Glomerular endothelial cell (primary cell): ENCODE results near the gene EFNA3. TPM values are rescaled to one million over a fixed set of nuclear protein-coding genes. Genes with fewer than 3 reads are reported as not detected.
"Not testable (repeated sequence)": the region's sequence is repeated elsewhere in the genome, so short reads cannot be mapped to it uniquely, and the experiment has no call there.

ENCODE experiments used
- DNase-seq: peaks from one replicate; pipeline ENCODE4 v3.0.0-alpha.2; 2011; ENCODE audit warnings: low read depth, low spot score; ENCODE audit errors: extremely low read depth
- total RNA-seq: library from RNA; depleted of rRNA; stranded (reverse); fragments of >200 nt; gene quantifications from 2 replicates; pipeline ENCODE4 v1.2.3, GENCODE V29; 2015

EFNA3 gene
- total RNA-seq, 1 donor from 2014 or later: 4.0 TPM

DNA sequence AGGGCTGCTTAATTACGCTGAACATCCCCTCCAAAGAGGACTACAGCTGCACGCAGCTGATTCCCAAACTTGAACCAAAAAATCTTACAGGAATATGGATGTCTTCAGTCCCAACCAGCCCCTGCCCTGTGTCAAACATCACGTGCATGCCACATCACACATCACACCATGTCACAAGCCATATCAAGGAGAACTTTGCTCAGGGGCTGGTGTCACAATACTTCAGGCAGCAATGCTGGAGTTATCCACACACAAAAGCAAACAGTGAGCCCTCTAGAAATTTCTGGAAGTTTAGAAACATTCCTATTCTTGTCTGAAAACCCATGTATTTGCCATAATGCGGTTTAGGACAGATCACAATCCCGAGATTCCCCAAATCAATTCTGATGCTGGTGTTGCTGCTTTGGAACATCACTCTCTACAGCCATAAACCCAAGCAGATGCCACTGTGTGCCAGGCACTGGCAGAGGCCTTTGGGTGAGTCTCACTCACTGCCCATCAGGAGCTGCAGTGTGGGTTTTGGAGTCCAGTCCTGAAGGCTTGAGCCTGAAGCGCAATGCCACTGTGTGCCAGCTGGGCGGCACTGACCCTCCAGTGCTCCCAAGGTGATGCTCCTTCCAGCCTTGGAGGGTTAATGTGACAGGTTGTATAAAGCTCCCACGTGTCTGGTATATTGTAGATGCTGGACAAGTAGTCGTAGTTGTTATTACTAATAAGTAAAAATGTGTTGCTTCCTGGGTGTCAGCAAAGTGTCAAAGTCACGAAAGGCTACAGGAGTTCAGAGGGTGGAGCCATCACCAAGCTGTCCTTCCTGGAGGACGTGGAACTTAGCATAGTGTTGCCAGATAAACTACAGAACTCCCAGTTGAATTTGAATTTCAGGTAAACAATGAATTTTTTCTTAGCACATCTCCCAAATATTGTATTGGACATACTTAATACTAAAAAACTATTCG is 28.9 kb downstream of the EFNA3 start:
- no peak for DNase-seq

DNA sequence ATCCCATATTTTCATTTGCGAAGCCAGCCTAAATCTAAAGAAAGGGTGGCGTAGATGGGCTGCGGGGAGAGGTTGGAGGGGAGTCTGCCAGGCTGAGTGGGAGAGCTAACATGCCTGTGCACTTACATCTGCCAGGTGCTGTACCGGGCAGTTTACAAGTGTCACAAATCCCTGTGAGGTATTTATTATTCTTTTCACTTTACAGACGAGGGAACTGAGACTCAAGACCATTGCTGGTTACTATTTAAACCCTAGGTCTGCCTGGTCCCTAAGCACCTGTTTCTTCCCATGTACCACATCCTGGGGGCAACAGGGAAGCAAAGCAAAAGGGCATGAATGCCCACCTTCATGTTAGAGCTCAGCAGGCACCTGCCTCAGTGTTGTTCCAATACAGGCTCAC is 29.7 kb downstream of the EFNA3 start:
- DNase-seq: no peak

DNA sequence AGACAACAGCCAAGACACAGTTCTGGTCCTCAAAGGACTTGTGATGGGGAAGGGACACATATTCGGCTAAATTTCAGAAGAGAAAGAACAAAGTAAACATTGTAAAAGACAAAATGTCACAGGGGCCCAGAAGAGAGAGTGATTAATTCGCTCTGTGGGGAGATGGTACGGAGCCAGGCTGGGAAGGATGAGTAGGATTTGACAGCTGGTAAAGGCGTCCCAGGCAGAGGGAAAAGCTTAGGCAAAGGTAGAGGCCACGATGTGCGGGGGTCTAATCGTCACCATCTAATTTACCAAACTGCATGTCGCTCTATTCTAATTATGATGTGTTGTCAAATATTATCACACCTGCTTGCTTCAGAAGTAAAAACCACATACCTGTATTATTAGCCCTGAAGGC is 31.7 kb downstream of the EFNA3 start:
- DNase-seq: no peak

DNA sequence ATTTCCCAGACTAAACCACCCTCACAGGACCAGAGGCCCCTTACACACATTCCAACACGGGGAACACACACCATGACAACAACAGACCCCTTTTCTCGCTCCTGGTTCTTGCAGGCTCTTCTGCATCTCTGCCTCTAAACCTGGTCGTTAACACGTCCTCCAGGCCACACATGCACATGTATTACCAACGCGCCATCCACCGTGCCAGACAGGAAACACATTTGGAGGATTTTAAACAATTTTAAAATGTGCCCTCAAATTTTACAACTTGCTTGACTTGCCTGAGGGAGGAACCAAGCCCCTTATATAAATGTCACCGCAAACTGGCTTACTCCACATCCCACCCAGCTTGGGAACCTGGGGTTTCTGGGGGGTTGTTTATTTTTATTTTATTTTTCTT is 32.2 kb downstream of the EFNA3 start:
- no peak for DNase-seq

DNA sequence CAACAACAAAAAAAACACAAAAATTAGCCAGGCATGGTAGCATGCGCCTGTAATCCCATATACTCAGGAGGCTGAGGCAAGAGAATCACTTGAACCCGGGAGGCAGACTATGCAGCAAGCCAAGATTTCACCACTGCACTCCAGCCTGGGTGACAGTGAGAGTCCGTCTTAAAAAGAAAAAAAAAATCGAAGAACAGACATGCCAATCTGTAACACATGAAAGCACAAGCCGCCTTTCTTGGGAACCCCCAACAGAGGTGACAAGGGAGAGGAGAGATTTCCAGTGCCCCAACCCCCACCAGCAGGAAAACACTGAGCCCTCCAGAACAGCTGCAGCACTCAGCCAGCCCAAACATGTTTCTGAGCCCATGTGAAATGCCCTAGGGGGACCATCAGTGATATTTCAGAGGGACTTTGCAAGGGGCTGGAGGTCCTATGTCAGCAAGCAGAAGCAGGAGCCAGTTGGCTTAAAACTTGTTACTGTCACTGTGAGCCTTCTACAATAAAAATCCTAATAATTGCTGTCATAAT is 34.9 kb downstream of the EFNA3 start:
- DNase-seq: no peak

DNA sequence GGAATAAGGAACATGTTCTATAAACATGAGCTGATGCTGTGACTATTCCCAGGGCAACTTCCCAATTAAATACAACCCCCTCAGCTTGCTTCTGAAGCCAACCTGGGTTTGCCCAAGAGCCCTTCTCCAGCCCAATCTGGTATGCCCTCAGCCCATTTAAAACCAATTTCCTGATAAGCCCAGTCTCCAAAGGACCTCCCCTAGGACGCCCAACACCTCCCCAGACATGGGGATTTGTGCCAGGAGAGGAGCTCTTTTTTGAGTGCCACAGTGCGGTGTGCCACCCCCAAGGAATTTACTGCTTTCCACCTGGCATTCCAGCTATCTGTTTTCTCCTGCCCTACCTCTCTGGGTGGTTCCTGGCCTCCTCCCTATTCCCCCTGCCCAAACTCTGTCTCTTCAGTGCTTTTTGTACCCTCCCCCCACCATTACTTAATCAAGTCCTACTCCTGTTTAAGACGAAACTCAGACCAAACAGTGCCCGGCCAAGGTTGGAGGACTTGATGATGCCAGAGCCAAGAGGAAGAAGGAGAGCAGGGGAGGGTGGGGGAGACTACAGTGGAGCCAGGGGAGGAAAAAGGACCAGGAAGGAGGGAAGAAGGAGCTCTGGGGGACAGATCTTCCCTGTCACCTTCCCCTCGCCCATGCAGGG is 37.6 kb downstream of the EFNA3 start:
- DNase-seq: no peak

DNA sequence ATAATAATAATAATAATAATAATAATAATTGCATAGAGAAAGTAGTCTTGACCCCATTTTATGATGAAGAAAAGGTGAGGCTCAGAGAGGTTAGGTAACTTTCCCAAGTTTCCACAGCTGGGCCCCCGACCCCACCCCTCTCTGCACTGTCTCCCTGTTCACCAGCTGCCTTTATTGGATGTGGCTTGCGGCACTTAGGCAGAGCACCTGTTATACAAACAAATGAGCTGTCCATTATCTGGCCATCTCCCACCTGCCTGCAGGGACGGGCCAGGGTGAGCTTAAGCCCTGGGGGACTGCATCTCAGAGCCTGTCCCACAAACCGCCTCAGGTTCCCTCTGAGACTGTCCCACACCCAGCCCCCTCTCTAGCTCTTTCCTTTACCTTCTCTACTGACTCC is 39.0 kb downstream of the EFNA3 start:
- no peak for DNase-seq

DNA sequence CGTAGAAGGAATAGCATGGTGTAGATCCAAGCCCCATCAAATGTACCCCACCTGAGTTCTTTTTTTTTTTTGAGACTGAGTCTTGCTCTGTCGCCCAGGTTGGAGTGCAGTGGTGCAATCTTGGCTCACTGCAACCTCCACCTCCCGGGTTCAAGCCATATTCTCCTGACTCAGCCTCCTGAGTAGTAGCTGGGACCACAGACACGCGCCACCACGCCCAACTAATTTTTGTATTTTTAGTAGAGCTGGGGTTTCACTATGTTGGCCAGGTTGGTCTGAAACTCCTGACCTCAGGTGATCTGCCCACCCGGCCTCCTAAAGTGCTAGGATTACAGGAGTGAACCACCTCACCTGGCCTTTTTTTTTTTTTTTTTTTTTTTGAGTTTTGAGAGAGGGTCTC is 39.5 kb downstream of the EFNA3 start:
- not testable (repeated sequence) for DNase-seq

DNA sequence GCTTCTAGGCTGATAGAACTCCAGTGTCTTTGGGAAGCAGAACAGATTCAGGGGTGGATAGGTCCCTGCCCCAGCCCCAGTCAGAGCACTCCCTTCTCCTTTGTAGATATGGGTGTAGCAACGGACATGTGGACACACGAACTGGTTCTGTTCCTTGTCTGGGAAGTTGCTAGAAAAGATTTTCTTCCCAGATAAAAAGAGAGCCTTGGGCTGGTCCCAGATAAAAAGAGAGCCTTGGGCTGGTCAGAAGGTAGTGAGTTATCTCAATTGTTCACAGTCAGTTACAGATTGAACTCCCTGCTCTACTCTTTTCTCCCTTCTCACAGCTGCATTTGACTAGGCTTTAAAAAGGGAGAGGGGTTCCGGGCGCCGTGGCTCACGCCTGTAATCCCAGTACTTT is 41.6 kb downstream of the EFNA3 start:
- no peak for DNase-seq

DNA sequence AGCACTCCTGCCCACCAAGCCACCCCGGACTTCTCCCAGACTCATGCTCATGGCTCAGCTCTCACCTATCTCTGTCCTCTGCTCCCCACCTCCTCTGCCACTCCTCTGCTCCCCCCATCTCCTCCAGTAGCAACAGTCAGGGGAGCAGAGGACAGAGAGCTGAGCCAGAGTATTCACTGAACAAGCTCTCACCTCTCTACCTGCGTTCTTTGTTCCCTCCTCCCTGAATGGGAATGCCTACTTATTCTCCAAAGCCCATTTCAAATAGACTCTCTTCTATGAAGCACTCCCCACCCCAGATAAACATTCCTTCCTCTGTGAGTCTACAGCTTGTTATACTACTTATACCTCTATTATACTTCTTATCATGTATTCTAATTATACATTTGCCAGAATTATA is 42.6 kb downstream of the EFNA3 start:
- DNase-seq: no peak

DNA sequence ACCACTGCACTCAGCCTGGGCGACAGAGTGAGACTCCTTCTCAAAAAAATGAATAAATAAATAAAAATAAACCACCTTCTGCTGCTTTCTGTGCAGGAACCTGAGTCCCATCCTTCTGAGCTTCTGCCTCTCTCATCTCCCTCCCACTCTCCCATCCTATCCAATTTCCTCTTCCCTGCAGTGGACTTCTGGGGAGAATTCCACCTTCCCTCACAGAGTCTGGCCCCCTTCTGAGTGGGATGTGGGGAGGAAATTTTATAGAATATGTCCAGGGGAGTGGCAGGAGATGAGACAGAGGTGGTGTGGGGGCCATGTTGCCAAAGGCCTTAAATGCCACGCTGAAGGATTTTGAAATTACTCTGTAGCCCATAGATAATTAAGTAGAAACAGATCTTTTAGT is 43.7 kb downstream of the EFNA3 start:
- DNase-seq: no peak

DNA sequence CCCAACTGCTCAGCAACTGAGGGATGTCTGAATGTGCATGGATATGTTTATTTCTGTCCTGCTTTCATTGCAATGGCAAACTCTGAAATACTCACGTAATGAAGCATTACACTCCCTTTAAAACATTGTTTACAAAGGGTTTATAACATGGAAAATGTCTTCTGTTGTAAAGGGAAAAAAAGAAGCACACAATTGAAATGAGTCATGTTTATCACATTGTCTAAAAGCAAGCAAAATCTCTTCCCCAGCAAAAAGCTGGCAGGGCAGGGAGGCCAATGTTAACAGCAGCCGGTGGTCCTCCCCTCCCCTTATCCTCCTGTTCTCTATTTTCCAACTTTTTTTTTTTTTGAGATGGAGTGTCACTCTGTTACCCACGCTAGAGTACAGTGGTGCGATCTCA is 45.2 kb downstream of the EFNA3 start:
- DNase-seq: no peak

DNA sequence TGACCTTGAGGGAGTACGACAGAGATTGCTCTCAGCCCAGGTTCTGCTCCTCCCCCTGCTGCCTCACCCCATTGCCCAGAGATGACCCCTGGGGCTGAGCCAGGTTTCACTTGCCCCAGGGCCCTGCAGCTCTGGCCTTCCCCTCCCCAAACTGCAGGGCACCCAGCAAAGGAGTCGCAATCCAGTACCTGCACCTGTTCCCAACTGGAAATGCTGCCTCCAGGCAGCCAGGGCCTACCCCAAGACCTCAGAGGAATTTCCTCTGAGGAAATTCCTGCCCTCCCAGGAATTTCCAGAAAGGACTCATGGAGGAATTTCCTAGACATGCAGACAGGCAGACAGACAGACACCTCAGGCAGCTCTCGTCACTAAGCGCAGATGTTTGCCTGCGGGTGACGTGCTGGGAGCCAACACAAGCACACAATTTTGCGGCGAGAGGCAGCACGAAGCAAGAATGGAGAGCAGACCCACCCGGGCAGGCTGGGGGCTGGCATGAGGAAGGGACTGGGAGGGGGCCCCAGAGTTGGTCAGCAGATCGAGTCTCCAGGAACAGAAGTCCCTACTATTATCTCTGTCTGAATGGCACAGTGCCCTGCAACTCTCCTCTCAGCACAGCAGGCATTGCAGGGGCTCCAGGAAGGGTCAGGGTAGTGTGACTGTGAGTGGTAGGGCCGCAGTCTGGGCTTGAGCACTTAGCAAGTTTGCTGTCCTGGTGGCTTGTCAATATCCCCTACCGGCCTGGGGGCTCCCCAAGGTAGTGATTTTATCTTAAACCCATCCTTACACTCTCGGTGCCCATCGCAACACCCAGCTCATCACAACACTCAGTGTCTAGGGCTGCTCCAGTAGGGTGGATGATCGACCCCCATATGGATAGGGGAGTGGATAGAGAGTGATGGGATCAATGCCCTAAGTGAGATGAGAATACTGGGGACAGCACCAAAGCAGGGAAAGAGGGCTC is 46.1 kb downstream of the EFNA3 start:
- DNase-seq: no peak

DNA sequence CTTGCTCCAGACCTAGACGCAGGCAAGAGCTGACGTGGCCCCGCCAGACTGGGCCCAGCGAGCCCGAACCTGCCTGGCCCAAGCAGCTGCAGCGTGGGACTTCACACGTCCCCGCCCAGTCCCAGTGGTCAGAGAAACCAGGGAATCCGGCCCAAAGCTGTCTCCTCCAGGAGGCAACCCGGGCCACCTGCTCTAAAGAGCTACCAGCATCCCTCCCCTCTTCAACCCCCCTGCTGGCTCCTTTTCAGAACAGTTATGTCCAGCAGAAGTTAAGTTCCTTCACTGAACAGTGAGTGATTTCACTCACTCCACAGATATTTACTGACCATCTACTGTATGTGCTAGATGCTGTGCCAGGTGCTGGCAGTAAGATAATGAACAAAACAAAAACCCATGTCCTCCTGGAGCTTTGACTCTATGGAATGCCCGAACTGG is 46.9 kb downstream of the EFNA3 start:
- no peak for DNase-seq

DNA sequence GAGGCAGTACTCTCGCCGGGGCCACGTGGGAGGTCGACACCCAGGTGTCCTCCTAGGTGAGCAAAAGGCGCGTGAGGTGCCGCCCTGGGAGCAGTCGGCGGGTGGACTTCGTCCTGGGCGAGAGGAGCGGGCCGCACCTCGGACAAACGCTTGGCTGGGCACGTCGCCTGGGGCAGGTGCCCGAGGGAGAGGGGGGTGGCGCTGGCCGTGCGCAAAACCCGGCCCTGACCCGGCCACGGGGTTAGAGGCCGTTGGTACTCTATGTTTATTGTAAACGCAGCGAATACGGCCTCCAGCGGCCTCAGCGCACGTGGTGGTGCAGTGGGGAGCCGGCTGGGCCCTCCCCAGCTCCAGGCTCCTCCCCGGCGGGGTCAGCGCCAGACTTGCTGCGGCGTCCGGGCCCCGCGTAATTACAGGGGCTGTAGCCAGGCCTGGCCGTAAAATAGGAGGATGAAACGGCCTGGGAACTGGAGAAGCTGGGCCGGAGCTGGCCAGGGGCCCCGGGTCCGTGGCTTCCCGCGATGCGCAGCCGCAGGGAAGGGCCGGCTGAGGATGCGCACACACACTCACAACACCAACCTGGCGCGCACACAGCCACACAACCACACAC is 47.4 kb downstream of the EFNA3 start:
- no peak for DNase-seq

DNA sequence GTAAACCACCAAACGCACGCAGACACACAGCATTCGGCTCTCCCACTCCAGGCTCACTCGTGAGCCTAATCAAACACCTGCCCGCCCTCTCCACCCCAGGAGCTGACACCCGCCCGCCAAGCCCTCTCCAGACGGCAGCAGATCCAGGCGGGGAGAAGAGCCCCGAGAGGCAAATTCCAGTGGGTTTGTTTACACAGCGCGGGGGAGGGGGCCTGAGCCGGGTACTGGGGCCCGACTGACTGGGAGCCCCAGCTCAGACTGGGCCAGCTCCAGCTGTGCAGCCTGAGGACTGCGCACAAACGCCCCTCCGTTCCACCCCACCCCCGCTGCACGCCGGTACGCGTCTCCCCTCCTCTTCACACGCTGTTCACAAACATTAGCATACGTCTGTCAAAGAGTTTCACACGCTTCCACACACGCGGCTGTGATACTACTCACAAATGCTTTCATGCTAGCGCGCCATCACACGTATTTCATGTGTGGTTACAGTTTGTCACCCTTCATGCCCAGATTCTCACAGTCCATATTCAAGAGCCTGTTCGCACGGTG is 48.0 kb downstream of the EFNA3 start:
- no peak for DNase-seq

DNA sequence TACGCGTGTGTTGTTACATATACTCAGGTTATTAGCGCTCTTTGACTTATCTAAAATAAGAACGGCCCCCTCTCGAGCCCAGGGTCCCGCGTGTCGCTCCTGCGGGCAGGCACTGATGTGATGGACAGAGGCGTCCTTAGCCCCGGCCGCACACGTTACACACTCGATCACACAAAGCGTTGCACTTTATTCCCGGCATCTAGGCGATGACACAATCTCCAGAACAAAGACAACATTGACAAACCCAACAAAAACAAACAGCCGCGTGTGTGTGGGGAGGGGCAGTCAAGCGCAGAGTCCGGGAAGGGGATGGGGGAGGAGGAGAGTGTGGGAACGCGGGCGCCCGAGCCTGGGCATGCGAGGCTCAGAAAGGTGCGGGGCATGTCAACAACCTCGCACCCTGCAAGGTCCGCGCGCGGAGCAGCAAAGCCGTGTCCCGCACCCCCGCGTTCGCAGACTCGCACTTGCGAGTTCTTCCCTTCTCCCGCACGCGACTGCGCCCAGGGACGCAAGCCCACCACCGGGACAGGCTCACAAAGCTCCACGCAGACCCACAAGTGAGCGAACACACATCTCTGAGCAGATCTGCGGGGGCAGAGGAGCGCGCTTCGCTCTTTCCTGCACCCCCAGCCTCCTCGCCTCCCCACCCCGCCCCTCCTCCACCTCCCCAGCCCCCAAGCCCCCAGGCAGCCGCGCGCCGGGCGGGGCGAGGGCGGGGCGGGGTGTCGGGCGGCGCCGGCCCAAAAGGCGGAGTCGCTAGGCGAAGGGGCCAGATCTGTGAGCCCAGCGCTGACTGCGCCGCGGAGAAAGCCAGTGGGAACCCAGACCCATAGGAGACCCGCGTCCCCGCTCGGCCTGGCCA is 48.7 kb downstream of the EFNA3 start, which contains the start of gene EFNA1:
Gene EFNA1, plus strand, starts transcription at position 772 of the 862 bp plus-strand sequence. CDS start 102 bp downstream, outside the sequence.
- no peak for DNase-seq

DNA sequence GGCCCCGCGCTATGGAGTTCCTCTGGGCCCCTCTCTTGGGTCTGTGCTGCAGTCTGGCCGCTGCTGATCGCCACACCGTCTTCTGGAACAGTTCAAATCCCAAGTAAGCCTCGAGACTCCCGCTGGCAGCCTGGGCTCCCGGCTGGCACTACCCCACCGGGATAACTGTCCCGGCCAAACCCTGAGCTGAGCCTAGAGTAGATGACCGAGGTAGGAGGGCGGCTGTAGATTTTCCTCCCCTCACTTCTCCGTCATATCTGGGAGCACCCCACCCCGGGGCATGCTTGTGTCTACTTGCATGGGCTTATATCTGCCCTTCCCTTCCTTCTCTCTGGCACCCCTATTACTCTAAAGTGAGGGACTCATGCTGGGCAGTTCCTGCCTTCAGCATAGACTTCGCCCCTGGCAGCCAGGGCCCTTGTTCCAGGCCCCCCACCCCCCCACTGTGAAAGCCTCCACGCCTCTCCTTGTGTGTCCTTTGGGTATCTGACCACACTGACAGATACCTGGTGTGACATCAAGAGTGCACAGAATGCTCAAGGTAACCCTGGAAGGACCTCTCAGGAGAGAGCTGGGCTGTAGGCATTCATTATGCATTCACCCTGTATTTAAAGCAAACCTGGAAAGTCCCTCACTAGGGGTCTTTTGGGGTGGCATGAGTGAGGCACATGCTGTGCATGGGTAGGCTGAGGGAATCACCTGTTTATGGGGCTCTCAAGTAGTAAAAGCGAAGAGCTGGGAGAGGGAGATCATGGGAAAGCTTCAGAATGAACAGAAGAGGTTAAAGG is 49.5 kb downstream of the EFNA3 start:
- DNase-seq: no peak
